RPMI8226 (cell line): ENCODE data around the gene RASSF7.

Source experiments
- DNase-seq: peaks from one replicate; pipeline ENCODE4 v3.0.0-alpha.2; 2015

RASSF7 gene

GRCh38 chr11:611001-611996 lies 50.5 kb downstream of the RASSF7 start:
- DNase-seq, result no peak

- no peak for DNase-seq
Observed at GRCh38 chr11:612201-612960, 51.6 kb downstream of the RASSF7 start.

GRCh38 chr11:612961-613300 lies 52.2 kb downstream of the RASSF7 start:
- no peak for DNase-seq

- no peak for DNase-seq
Observed at GRCh38 chr11:613369-613968, 52.7 kb downstream of the RASSF7 start.
